PC-9 (cell line): ENCODE measurements around the gene YWHAH. TPM values are rescaled to one million over a fixed set of nuclear protein-coding genes. Genes with fewer than 3 reads are reported as not detected.

Experiments used
- BruUV-seq: library from RNA; stranded (reverse); fragments of 400-500 nt; replicated peaks from 2 replicates; lab custom pipeline; 2021; lab: Mats Ljungman, UMichigan
- CTCF ChIA-PET: fragments of 300-600 bp; sonication (Branson Sonifier 250); formaldehyde crosslinking; loops from one replicate; lab custom pipeline; 2022; ENCODE audit warnings: antibody characterized with exemption; lab: Charles Lee
- POLR2A ChIA-PET: fragments of 300-600 bp; sonication (Branson Sonifier 250); formaldehyde crosslinking; loops from one replicate; lab custom pipeline; 2022; ENCODE audit warnings: antibody characterized with exemption; ENCODE audit not compliant: unreplicated experiment; lab: Charles Lee
- DNase-seq, 2 experiments: peaks; one replicate each; pipeline versions ENCODE4 v3.0.0 to v3.0.0-alpha.2; 2015 to 2022; ENCODE audit warnings: mixed read lengths in 1 of 2
- H2AFZ ChIP-seq: fragments of 200-600 bp; sonication (generic); 2 replicates; pipeline ENCODE4 v1.8.1; 2017; ENCODE audit warnings: antibody characterized with exemption
- H3F3A ChIP-seq: fragments of 200-600 bp; sonication (generic); 2 replicates; pipeline ENCODE4 v1.8.1; 2017; ENCODE audit warnings: antibody characterized with exemption, mild to moderate bottlenecking, low read depth; ENCODE audit not compliant: insufficient read depth
- H3K27ac ChIP-seq: fragments of 200-600 bp; sonication (generic); 2 replicates; pipeline ENCODE4 v1.6.1; 2016; ENCODE audit warnings: mixed run types
- H3K27me3 ChIP-seq: fragments of 200-600 bp; sonication (generic); 2 replicates; pipeline ENCODE4 v1.6.1; 2016; ENCODE audit warnings: low read depth, mixed run types; ENCODE audit not compliant: insufficient read depth
- H3K36me3 ChIP-seq: fragments of 200-600 bp; sonication (generic); 2 replicates; pipeline ENCODE4 v1.6.1; 2016; ENCODE audit warnings: low read depth, mixed run types
- H3K4me1 ChIP-seq: fragments of 200-600 bp; sonication (generic); replicated peaks from 2 replicates; pipeline ENCODE4 v1.6.1; 2016; ENCODE audit warnings: mixed run types; ENCODE audit not compliant: insufficient read depth
- H3K4me2 ChIP-seq: fragments of 200-600 bp; sonication (generic); 2 replicates; pipeline ENCODE4 v1.6.1; 2017; ENCODE audit warnings: mixed run types
- H3K4me3 ChIP-seq: fragments of 200-600 bp; sonication (generic); 2 replicates; pipeline ENCODE4 v1.6.1; 2016; ENCODE audit warnings: mixed run types
- H3K79me2 ChIP-seq: fragments of 200-600 bp; sonication (generic); 2 replicates; pipeline ENCODE4 v1.6.1; 2017; ENCODE audit warnings: low read depth, mixed run types
- H3K9me2 ChIP-seq: fragments of 200-600 bp; sonication (generic); 2 replicates; pipeline ENCODE4 v1.8.1; 2017; ENCODE audit warnings: mild to moderate bottlenecking; ENCODE audit not compliant: insufficient read depth
- H3K9me3 ChIP-seq: fragments of 200-600 bp; sonication (generic); 2 replicates; pipeline ENCODE4 v1.8.1; 2016; ENCODE audit warnings: low read depth; ENCODE audit not compliant: insufficient read depth
- H4K20me1 ChIP-seq: fragments of 200-600 bp; sonication (generic); 2 replicates; pipeline ENCODE4 v1.8.1; 2017; ENCODE audit not compliant: insufficient read depth
- CTCF ChIP-seq: fragments of 200-600 bp; sonication (generic); conservative IDR thresholded peaks from 2 replicates; pipeline ENCODE4 v1.6.1; 2017; ENCODE audit warnings: mixed run types, antibody characterized with exemption, mild to moderate bottlenecking, moderate library complexity
- EZH2 ChIP-seq: fragments of 200-600 bp; sonication (generic); IDR thresholded peaks from 2 replicates; pipeline ENCODE4 v1.8.0; 2017; ENCODE audit warnings: antibody characterized with exemption, low read depth
- intact Hi-C: fragments of 100-400 bp; cut with micrococcal nuclease; formaldehyde crosslinking; loops from one replicate; pipeline ENCODE4 v1.10.0; 2022; ENCODE audit not compliant: unreplicated experiment
- total RNA-seq: library from RNA; stranded (reverse); gene quantifications from 2 replicates; pipeline ENCODE4 v1.2.3, GENCODE V29; 2021

Gene YWHAH
- total RNA-seq, 1 experiment from 2014 or later, result 132 TPM

- Histone ChIP-seq H3K79me2 (no peaks in the 10 kb centered on the region), H3K4me2 (peak overlapping the region; percentile 19), H2AFZ (no peak overlapping the region), H3K36me3 (no peaks in the 10 kb centered on the region), H3K27ac (no peak overlapping the region), H3F3A (0 out of 2 replicates have a peak, but pooled peaks cover 11% of the 10 kb centered on the region), H4K20me1 (no peaks in the 10 kb centered on the region), H3K4me1 (peaks cover 15% of the 10 kb centered on the region), H3K9me2 (no peaks in the 10 kb centered on the region), H3K9me3 (no peaks in the 10 kb centered on the region), H3K4me3 (no peak overlapping the region), H3K27me3 (no peaks in the 10 kb centered on the region)
- ChIA-PET POLR2A (interaction anchor here (0.7 kb wide), 1 partner anchor 134 kb away, joined by 4 read pairs; no protein-coding TSS in a partner anchor), CTCF (no interaction called here)
- no TSS peak for BruUV-seq
- DNase-seq, result peak in 1 of 2 experiments; percentile 42
- intact Hi-C loops, result no loop called here
- TF ChIP-seq EZH2 (no peak), CTCF (no peak)
These were observed 55.8 kb downstream of the YWHAH start for GRCh38 chr22:32000181-32000580.

- Histone ChIP-seq H3K36me3 (no peaks in the 10 kb centered on the region), H4K20me1 (no peaks in the 10 kb centered on the region), H3K27ac (peak overlapping the region; percentile 68), H3K4me3 (no peak overlapping the region), H3K9me3 (no peaks in the 10 kb centered on the region), H3K9me2 (no peaks in the 10 kb centered on the region; the same call in 1 of the 2 replicates), H3K79me2 (no peaks in the 10 kb centered on the region), H2AFZ (0 out of 2 replicates have a peak overlapping the region, but pooled peaks have one; percentile 24), H3K4me1 (peaks cover 20% of the 10 kb centered on the region), H3F3A (peaks cover 17% of the 10 kb centered on the region; the same call in 1 of the 2 replicates), H3K4me2 (peak overlapping the region; percentile 29; the same call in 1 of the 2 replicates), H3K27me3 (no peaks in the 10 kb centered on the region)
- CTCF ChIA-PET, result no interaction called here
- POLR2A ChIA-PET, result no interaction called here
- TF ChIP-seq EZH2, result no peak
- no peak for TF ChIP-seq CTCF
- peak; percentile 37 to 92 for DNase-seq
- BruUV-seq, result no TSS peak
- intact Hi-C loops, result no loop called here
These were observed 61.1 kb downstream of the YWHAH start for GRCh38 chr22:32005453-32005852.

Other genes with a start within 250 kb of the YWHAH start
- 43.9 and 46.1 TPM in 2 replicates for gene PRR14L, start 194.4 kb upstream of the YWHAH start, total RNA-seq
- 25.9 and 28.1 TPM in 2 replicates for gene DEPDC5, start 190.5 kb upstream of the YWHAH start, total RNA-seq
- gene SLC5A1, start 98.7 kb downstream of the YWHAH start, total RNA-seq, result not detected in 2 replicates
- not detected in 2 replicates for gene C22orf42, start 214.8 kb downstream of the YWHAH start, total RNA-seq